GM19455 (cell line): Measurements from ENCODE around the gene CCDC33.

Source experiments
- ATAC-seq: cut with Tn5 transposase; IDR thresholded peaks from one replicate; pipeline ENCODE4 v1.9.1; 2021; ENCODE audit not compliant: unreplicated experiment

The CCDC33 gene

GRCh38 chr15:74311734-74312444 is 75.8 kb downstream of the CCDC33 start:
- ATAC-seq: no peak

GRCh38 chr15:74312445-74313007 is 76.4 kb downstream of the CCDC33 start:
- ATAC-seq: no peak

GRCh38 chr15:74313889-74314288 is 77.8 kb downstream of the CCDC33 start:
- ATAC-seq: no peak

GRCh38 chr15:74314795-74315438 is 78.8 kb downstream of the CCDC33 start:
- ATAC-seq: no peak

GRCh38 chr15:74315626-74316025 is 79.5 kb downstream of the CCDC33 start:
- no peak for ATAC-seq

- no peak for ATAC-seq
Measured at GRCh38 chr15:74316141-74316540, 80.0 kb downstream of the CCDC33 start.

GRCh38 chr15:74317820-74318375 is 81.8 kb downstream of the CCDC33 start:
- ATAC-seq: no peak

GRCh38 chr15:74318376-74319137 is 82.4 kb downstream of the CCDC33 start:
- ATAC-seq: no peak

GRCh38 chr15:74319138-74319460 is 83.0 kb downstream of the CCDC33 start:
- no peak for ATAC-seq

GRCh38 chr15:74319596-74320351 is 83.6 kb downstream of the CCDC33 start:
- ATAC-seq: no peak

GRCh38 chr15:74320352-74321247 is 84.5 kb downstream of the CCDC33 start:
- ATAC-seq: no peak

GRCh38 chr15:74322558-74323180 is 86.5 kb downstream of the CCDC33 start:
- no peak for ATAC-seq

GRCh38 chr15:74324714-74325113 is 88.6 kb downstream of the CCDC33 start:
- no peak for ATAC-seq

- ATAC-seq: no peak
Measured at GRCh38 chr15:74326746-74327145, 90.6 kb downstream of the CCDC33 start.

- no peak for ATAC-seq
Measured at GRCh38 chr15:74327756-74328155, 91.6 kb downstream of the CCDC33 start.

GRCh38 chr15:74328331-74329056 is 92.4 kb downstream of the CCDC33 start:
- no peak for ATAC-seq

- ATAC-seq: no peak
Measured at GRCh38 chr15:74330861-74331408, 94.8 kb downstream of the CCDC33 start.

GRCh38 chr15:74332011-74332410 is 95.9 kb downstream of the CCDC33 start:
- ATAC-seq: no peak
